DOHH2 (cell line): Measurements from ENCODE around the gene PLET1.

Source experiments
- H3F3A ChIP-seq: fragments of 200-600 bp; sonication (generic), shearing (Covaris generic); 2 replicates; pipeline ENCODE4 v1.6.0; 2016; ENCODE audit warnings: antibody characterized with exemption, mild to moderate bottlenecking; ENCODE audit not compliant: control insufficient read depth, insufficient read depth
- H3K27ac ChIP-seq: fragments of 200-600 bp; sonication (generic); 2 replicates; pipeline ENCODE4 v1.5.1; 2014; ENCODE audit warnings: low read depth, mild to moderate bottlenecking, low read length, moderate library complexity
- H3K27me3 ChIP-seq: fragments of 200-600 bp; sonication (generic); 2 replicates; pipeline ENCODE4 v1.6.1; 2014; ENCODE audit warnings: mild to moderate bottlenecking, low read length, mixed read lengths; ENCODE audit not compliant: control insufficient read depth
- H3K36me3 ChIP-seq: fragments of 200-600 bp; sonication (generic); 2 replicates; pipeline ENCODE4 v1.6.1; 2014; ENCODE audit warnings: mild to moderate bottlenecking, low read length, moderate library complexity, mixed read lengths; ENCODE audit not compliant: control insufficient read depth
- H3K4me1 ChIP-seq: fragments of 200-600 bp; sonication (generic); 2 replicates; pipeline ENCODE4 v1.6.1; 2014; ENCODE audit warnings: mild to moderate bottlenecking, low read length, mixed read lengths; ENCODE audit not compliant: control insufficient read depth
- H3K4me2 ChIP-seq: fragments of 200-600 bp; sonication (generic); 2 replicates; pipeline ENCODE4 v1.6.0; 2014; ENCODE audit warnings: mild to moderate bottlenecking, low read length, moderate library complexity
- H3K4me3 ChIP-seq: fragments of 200-600 bp; sonication (generic); 2 replicates; pipeline ENCODE4 v1.5.1; 2014; ENCODE audit warnings: mild to moderate bottlenecking, low read length, mixed read lengths
- H3K79me2 ChIP-seq: fragments of 200-600 bp; sonication (generic); 2 replicates; pipeline ENCODE4 v1.6.1; 2014; ENCODE audit warnings: mild to moderate bottlenecking, low read length, mixed read lengths; ENCODE audit not compliant: control insufficient read depth
- H3K9me2 ChIP-seq: fragments of 200-600 bp; sonication (generic); replicated peaks from 2 replicates; pipeline ENCODE4 v1.6.1; 2014; ENCODE audit warnings: mild to moderate bottlenecking, low read length, mixed read lengths; ENCODE audit not compliant: control insufficient read depth
- H3K9me3 ChIP-seq: fragments of 200-600 bp; sonication (generic); 2 replicates; pipeline ENCODE4 v1.6.1; 2014; ENCODE audit warnings: antibody characterized with exemption, low read length, mixed read lengths; ENCODE audit not compliant: control insufficient read depth, insufficient read depth
- H4K20me1 ChIP-seq: fragments of 200-600 bp; sonication (generic); 2 replicates; pipeline ENCODE4 v1.6.0; 2014; ENCODE audit warnings: low read depth, mild to moderate bottlenecking, antibody characterized with exemption, low read length, moderate library complexity; ENCODE audit not compliant: control insufficient read depth, insufficient read depth
- EZH2phosphoT487 ChIP-seq: fragments of 200-600 bp; sonication (generic); IDR thresholded peaks from 2 replicates; pipeline ENCODE4 v1.6.1; 2017; ENCODE audit warnings: borderline replicate concordance, mild to moderate bottlenecking, antibody characterized with exemption, low read length, moderate library complexity, mixed read lengths
- TF ChIP-seq, protein P1 (sequence below): fragments of 200-600 bp; sonication (generic); IDR thresholded peaks from one replicate; pipeline ENCODE4 v1.5.1; 2014; ENCODE audit warnings: antibody characterized with exemption, mild to moderate bottlenecking, low read depth, low read length; ENCODE audit not compliant: poor library complexity, severe bottlenecking

Gene PLET1

DNA sequence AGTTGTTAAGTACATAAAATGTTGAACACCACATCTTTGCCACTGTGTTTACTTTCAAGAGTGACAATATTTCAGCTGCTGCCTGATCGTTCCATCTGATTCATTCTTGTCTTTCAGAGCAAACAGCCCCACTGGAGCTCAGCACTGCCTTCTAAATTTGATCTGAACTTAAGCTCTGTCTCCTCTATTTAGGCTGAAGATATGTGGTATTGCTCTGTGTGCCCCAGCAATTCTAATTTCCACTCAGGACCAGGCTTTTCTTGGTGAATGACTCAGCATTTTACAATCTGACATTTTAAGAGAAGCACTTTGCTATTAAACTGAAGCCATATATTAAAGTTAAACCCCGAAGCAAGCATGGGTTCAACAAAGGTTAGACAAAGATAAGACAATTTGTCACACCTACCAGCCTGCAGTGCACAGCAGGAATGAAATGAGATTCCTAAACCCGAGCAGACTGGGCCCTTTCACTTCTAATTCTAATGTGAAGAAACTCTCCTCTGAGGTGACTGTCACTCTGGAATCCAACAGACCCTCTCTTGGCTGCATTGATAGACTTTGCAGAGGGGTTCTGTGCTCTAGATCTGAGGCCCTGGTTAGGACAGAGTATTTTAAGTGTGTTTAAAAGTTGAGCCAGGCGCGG, 41.7 kb upstream of the PLET1 start:
- Histone ChIP-seq H3K9me3 (no peaks in the 10 kb centered on the region), H3K4me1 (no peaks in the 10 kb centered on the region), H3F3A (no peaks in the 10 kb centered on the region), H3K79me2 (no peaks in the 10 kb centered on the region), H3K4me3 (no peak overlapping the region), H3K36me3 (no peaks in the 10 kb centered on the region), H3K27me3 (no peaks in the 10 kb centered on the region), H3K9me2 (no peaks in the 10 kb centered on the region), H3K4me2 (no peak overlapping the region), H4K20me1 (no peaks in the 10 kb centered on the region), H3K27ac (no peak overlapping the region)
- no peak for TF ChIP-seq EZH2phosphoT487
- TF ChIP-seq, protein P1, sequence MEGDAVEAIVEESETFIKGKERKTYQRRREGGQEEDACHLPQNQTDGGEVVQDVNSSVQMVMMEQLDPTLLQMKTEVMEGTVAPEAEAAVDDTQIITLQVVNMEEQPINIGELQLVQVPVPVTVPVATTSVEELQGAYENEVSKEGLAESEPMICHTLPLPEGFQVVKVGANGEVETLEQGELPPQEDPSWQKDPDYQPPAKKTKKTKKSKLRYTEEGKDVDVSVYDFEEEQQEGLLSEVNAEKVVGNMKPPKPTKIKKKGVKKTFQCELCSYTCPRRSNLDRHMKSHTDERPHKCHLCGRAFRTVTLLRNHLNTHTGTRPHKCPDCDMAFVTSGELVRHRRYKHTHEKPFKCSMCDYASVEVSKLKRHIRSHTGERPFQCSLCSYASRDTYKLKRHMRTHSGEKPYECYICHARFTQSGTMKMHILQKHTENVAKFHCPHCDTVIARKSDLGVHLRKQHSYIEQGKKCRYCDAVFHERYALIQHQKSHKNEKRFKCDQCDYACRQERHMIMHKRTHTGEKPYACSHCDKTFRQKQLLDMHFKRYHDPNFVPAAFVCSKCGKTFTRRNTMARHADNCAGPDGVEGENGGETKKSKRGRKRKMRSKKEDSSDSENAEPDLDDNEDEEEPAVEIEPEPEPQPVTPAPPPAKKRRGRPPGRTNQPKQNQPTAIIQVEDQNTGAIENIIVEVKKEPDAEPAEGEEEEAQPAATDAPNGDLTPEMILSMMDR: no peak

DNA sequence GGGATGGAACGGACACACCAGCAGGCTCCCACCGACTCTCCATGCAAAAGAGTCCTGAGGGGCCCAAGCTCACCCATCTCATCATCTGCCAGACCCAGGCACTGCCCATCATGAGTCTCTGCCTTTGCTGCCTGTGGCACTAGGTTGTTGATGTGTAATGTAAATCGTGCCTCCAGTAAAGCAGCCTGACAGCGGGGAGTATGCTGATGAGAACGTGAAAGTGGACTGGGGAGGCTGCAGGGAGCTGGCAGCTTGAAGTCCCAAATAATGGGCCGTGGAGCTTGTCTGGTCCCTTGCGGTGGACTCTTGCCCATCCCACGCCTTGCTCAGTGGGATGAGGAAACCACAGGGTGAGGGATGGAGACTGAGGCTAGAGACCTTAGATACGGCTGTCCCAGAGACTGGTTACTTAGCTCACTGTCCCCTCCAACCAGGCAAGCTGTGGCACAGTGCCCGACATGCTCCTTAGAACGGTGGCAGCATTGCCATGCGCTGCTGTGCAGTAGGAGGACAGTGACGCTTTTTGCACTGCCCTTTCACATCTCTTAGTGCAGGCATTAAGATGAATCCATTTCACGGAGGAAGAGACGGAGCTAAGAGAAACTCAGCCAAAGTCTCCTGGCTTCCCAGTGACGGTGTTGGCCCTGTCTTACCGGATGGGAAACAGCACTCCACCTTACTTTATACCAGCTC, 39.6 kb upstream of the PLET1 start:
- no peak overlapping the region for H3K4me2 ChIP-seq
- TF ChIP-seq, protein P1: no peak
- no peak for TF ChIP-seq EZH2phosphoT487
- H3K4me1 ChIP-seq: no peaks in the 10 kb centered on the region
- no peak overlapping the region for H3K4me3 ChIP-seq
- H3K79me2 ChIP-seq: no peaks in the 10 kb centered on the region
- no peaks in the 10 kb centered on the region for H3K27me3 ChIP-seq
- no peak overlapping the region for H3K27ac ChIP-seq
- no peaks in the 10 kb centered on the region for H4K20me1 ChIP-seq
- H3F3A ChIP-seq: no peaks in the 10 kb centered on the region
- no peaks in the 10 kb centered on the region for H3K9me3 ChIP-seq
- no peaks in the 10 kb centered on the region for H3K36me3 ChIP-seq
- H3K9me2 ChIP-seq: no peaks in the 10 kb centered on the region

DNA sequence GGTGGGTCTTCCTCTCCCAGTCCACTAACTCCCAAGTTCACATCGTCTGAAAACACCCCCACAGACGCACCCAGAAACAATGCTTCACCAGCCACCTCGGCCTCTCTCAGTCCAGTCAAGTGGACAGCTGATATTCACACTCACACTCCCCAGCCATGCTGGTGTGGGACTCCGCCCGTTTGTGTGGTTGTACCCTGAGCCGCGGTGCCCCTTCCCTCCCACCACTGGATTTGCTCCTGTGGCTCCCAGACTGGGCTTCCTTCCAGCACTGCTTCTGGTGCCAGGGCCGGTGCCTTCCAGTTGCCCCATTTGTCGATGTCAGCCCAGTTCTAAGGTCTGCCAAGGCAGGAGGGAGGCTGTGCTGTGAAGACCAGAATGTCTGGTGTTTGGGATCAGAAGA, 37.9 kb upstream of the PLET1 start:
- no peak for TF ChIP-seq EZH2phosphoT487
- TF ChIP-seq, protein P1: no peak
- no peaks in the 10 kb centered on the region for H3K79me2 ChIP-seq
- H3K27ac ChIP-seq: no peak overlapping the region
- no peaks in the 10 kb centered on the region; the same call in 1 of the 2 replicates for H3K27me3 ChIP-seq
- no peaks in the 10 kb centered on the region for H3K9me3 ChIP-seq
- no peaks in the 10 kb centered on the region for H3F3A ChIP-seq
- H3K4me1 ChIP-seq: no peaks in the 10 kb centered on the region
- H4K20me1 ChIP-seq: no peaks in the 10 kb centered on the region
- no peak overlapping the region for H3K4me2 ChIP-seq
- no peaks in the 10 kb centered on the region for H3K9me2 ChIP-seq
- no peak overlapping the region for H3K4me3 ChIP-seq
- H3K36me3 ChIP-seq: no peaks in the 10 kb centered on the region
